Activated CD4-positive, alpha-beta memory T cell treated with anti-CD3 and anti-CD28 coated beads for 36 hours (primary cell): ENCODE measurements around the gene LRRK1. TPM values are rescaled to one million over a fixed set of nuclear protein-coding genes. Genes with fewer than 3 reads are reported as not detected.
A peak's percentile ranks its signal among the peaks of the same experiment; 100 is the strongest.

Experiments used
- CTCF ChIA-PET: fragments of 350-600 bp; sonication (Branson Sonifier 250); formaldehyde crosslinking; loops from one replicate; lab custom pipeline; 2021; ENCODE audit warnings: antibody characterized with exemption, inconsistent platforms; lab: Charles Lee
- POLR2A ChIA-PET: fragments of 350-600 bp; sonication (Branson Sonifier 250); formaldehyde crosslinking; loops from one replicate; lab custom pipeline; 2021; ENCODE audit warnings: antibody characterized with exemption; lab: Charles Lee
- DNase-seq: peaks from one replicate; pipeline ENCODE4 v3.0.0-alpha.2; 2020
- H3K27ac Mint-ChIP-seq: one replicate; pipeline ENCODE4 v1.8.0; 2021; ENCODE audit warnings: mixed read lengths
- H3K27me3 Mint-ChIP-seq: one replicate; pipeline ENCODE4 v1.8.0; 2021; ENCODE audit warnings: mixed read lengths
- H3K36me3 Mint-ChIP-seq: one replicate; pipeline ENCODE4 v1.8.0; 2021; ENCODE audit warnings: mixed read lengths
- H3K4me1 Mint-ChIP-seq: one replicate; pipeline ENCODE4 v1.8.0; 2021; ENCODE audit warnings: low read depth, mixed read lengths
- H3K4me3 Mint-ChIP-seq: one replicate; pipeline ENCODE4 v1.8.0; 2021; ENCODE audit warnings: mild to moderate bottlenecking, mixed read lengths
- H3K9me3 Mint-ChIP-seq: one replicate; pipeline ENCODE4 v1.8.0; 2021; ENCODE audit warnings: mixed read lengths
- intact Hi-C: fragments of 100-400 bp; cut with micrococcal nuclease; formaldehyde crosslinking; loops from one replicate; pipeline ENCODE4 v1.15.1; 2023
- total RNA-seq, 2 experiments: library from RNA; stranded (reverse); gene quantifications; one replicate each; pipeline ENCODE4 v1.2.3, GENCODE V29; 2021

LRRK1 gene
- total RNA-seq, 2 experiments from 2014 or later = 0.41 to 0.71 TPM

DNA sequence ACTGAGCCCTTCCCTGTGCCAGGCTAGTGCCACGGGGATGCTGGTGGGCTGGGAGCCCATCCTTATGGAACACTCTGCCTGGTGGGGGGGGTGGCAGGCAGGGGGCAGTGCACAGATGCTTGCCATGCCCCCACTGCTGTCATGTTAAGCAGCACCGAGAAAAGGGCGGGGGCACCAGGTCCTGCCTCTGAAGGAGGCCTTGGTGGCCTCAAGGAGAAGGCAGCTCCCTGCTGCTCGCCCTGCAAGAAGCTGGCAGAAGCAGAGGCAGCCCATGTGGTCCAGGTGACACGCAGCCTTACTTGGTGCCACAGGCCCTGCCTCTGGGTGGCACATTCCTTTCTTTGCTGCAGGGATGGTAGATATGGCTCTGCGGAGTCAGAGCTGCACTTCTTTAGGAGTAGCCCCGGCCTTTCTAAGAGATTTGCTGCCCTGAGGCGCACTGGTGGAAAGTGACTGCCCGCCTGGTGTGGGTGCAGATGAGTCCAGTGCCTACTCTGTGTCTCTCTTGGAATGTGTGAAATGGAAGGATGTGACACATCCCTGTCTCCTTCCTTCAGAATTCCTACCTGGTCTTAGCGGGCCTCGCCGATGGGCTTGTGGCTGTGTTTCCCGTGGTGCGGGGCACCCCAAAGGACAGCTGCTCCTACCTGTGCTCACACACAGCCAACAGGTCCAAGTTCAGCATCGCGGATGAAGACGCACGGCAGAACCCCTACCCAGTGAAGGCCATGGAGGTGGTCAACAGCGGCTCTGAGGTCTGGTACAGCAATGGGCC is 145.8 kb downstream of the LRRK1 start:
- intact Hi-C loops = no loop called here
- Mint-ChIP-seq H3K4me3 (no peak overlapping the region), H3K27ac (no peak overlapping the region), H3K27me3 (no peaks in the 10 kb centered on the region), H3K4me1 (no peaks in the 10 kb centered on the region), H3K36me3 (no peaks in the 10 kb centered on the region), H3K9me3 (no peaks in the 10 kb centered on the region)
- DNase-seq = no peak
- ChIA-PET POLR2A (no interaction called here), CTCF (interaction anchor here (0.5 kb wide), 1 partner anchor 60 kb away, joined by 3 read pairs; no protein-coding TSS in a partner anchor)

DNA sequence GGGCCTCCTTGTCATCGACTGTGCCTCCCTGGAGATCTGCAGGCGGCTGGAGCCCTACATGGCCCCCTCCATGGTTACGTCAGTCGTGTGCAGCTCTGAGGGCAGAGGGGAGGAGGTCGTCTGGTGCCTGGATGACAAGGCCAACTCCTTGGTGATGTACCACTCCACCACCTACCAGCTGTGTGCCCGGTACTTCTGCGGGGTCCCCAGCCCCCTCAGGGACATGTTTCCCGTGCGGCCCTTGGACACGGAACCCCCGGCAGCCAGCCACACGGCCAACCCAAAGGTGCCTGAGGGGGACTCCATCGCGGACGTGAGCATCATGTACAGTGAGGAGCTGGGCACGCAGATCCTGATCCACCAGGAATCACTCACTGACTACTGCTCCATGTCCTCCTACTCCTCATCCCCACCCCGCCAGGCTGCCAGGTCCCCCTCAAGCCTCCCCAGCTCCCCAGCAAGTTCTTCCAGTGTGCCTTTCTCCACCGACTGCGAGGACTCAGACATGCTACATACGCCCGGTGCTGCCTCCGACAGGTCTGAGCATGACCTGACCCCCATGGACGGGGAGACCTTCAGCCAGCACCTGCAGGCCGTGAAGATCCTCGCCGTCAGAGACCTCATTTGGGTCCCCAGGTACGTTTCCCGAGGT is 146.5 kb downstream of the LRRK1 start:
- Mint-ChIP-seq H3K4me1 (peaks cover 5% of the 10 kb centered on the region), H3K9me3 (no peaks in the 10 kb centered on the region), H3K27me3 (peaks cover under 1% of the 10 kb centered on the region), H3K36me3 (no peaks in the 10 kb centered on the region), H3K4me3 (no peak overlapping the region), H3K27ac (no peak overlapping the region)
- CTCF ChIA-PET = no interaction called here
- no peak for DNase-seq
- POLR2A ChIA-PET = no interaction called here
- intact Hi-C loops = no loop called here

DNA sequence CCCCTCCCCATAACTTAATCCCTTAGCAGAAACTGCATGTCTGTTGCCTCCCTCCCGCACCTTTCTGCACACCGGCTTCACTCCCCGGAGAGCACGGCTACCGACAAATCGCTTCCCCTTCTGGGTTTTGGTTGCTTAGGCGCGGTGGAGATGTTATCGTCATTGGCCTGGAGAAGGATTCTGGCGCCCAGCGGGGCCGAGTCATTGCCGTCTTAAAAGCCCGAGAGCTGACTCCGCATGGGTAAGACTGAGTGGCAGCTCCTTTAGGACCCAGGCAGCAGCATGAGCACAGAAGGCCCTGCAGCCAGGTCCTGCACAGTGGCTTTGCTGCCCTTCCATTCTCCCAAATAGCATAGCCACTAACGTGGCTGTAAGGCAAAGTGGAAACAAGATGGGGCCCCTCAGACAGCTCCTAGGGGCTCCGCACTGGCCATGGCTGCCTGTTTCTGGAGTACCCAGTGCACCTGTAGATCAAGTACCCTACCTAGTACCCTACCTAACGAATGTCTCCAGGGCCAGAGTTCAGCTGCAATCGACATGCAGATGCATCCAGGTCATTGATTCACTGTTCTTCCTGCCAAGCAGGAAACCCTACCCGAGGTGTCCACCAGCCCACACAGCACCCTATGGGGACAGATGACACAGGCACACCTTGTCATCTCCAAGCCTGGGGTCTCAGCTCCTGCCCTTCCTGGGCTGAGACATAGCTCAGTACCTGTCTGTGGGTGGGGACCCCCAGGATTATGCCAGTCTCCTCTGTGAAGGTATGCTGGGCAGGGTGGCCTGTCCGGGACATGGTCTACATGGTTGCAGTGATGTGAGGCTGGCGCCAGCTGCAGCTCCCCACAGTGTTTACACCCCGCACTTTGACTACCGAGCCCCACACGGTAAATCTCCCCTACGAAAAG is 147.6 kb downstream of the LRRK1 start:
- Mint-ChIP-seq H3K27ac (no peak overlapping the region), H3K27me3 (peaks cover 1% of the 10 kb centered on the region), H3K36me3 (no peaks in the 10 kb centered on the region), H3K4me1 (peaks cover 11% of the 10 kb centered on the region), H3K4me3 (no peak overlapping the region), H3K9me3 (no peaks in the 10 kb centered on the region)
- intact Hi-C loops = no loop called here
- ChIA-PET CTCF (interaction anchor here (0.5 to 1.3 kb wide), 4 partner anchors 51 to 191 kb away, joined by 3 to 4 read pairs (median 4); no protein-coding TSS in a partner anchor), POLR2A (no interaction called here)
- no peak for DNase-seq

DNA sequence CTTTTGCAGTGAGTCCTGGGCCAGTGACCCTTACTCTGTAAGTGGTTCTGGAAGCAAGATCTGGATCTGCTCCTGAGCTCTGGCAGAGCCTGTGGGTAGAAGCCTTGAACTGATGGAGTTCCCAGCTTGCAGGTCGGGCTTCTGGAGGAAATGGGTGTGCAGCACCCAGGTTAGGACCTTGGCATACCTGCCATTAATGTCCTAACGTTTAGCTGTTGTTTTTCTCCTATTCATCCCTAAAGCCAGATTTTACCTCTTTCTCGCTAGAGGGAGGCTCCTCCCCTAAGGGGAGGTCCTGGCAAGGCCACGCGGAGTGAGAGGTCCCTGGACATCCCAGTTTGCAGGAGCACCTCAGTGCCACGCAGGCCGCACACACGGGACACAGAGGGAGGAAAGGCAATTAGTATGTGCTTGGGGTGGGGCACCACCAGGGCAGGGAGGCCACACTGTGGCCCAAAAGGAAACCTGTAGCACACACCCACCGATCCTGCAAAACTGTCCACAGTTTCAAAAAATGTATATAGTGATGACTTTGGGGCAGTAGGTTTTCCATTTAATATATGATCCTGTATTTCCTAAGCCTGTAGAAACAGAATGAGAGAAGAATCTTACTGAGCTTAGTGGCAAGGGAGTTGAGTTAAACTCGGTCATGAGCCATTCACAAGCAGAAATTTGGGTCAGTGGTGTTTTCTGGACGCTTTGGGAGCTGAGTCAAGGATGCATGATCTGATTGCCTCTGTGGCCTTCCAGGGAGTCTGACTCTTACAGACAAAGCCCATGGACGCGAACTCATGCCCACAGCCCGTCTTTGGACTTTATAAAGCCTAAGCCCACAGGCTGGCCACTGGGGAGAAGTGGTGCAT is 148.7 kb downstream of the LRRK1 start:
- no peaks in the 10 kb centered on the region for H3K36me3 Mint-ChIP-seq
- intact Hi-C loops = no loop called here
- ChIA-PET CTCF (interaction anchor here (1.0 kb wide), 2 partner anchors 59 to 61 kb away, joined by 3 to 4 read pairs; no protein-coding TSS in a partner anchor), POLR2A (no interaction called here)
- peaks cover 1% of the 10 kb centered on the region for H3K27me3 Mint-ChIP-seq
- DNase-seq = no peak
- H3K9me3 Mint-ChIP-seq = no peaks in the 10 kb centered on the region
- peaks cover 11% of the 10 kb centered on the region for H3K4me1 Mint-ChIP-seq
- H3K27ac Mint-ChIP-seq = no peak overlapping the region
- no peak overlapping the region for H3K4me3 Mint-ChIP-seq

DNA sequence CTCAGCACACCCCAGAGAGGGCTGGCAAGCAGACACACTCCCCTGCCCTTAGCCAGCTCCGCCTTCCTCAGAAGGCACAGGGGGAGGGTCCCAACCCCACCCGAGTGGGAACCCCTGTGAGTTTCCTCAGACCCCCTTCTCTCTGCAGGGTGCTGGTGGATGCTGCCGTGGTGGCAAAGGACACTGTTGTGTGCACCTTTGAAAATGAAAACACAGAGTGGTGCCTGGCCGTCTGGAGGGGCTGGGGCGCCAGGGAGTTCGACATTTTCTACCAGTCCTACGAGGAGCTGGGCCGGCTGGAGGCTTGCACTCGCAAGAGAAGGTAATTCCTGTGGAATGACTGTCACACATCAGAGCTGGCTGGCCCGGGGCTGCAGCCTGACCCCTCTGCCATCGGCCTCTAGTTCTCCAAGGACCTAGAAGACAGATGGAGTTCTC is 149.4 kb downstream of the LRRK1 start:
- ChIA-PET CTCF (interaction anchor here (1.0 kb wide), 1 partner anchor 53 kb away, joined by 3 read pairs; no protein-coding TSS in a partner anchor), POLR2A (no interaction called here)
- Mint-ChIP-seq H3K27me3 (peaks cover 1% of the 10 kb centered on the region), H3K36me3 (no peaks in the 10 kb centered on the region), H3K27ac (no peak overlapping the region), H3K9me3 (no peaks in the 10 kb centered on the region), H3K4me3 (no peak overlapping the region), H3K4me1 (peaks cover 11% of the 10 kb centered on the region)
- no peak for DNase-seq
- intact Hi-C loops = no loop called here

DNA sequence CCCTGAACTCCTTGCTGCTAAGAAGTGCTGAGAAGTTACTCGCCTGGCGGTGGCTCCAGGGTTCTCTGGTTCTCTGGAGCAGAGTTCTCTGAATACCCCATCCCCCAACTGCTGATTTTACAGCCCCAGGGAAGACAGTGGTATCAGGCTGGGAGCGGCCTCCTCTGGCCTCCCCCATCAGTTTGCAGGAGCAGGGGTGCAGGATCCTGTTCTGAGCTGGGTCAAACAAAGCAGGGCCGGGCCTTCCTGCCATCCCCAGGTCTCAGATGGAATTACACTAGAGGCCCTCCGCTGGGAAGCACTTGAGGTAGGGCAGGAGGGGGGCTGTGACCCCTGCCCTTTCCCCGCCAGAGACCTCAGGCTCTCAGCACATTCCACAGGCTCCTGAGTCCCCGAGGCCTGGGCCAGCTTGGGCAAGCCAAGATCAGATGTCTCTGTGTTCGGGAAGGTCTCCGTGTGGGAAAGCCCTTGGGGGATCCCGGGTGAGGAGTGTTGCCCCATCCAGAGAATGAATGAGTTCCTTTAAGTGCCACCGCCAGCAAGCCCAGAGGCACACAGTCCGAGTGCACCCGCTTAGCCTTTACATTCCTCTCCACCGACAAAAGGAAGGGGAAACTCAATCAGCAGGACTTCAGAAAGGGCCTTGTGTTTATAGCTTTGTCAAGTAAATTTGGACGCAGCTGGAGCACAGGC is 149.9 kb downstream of the LRRK1 start:
- POLR2A ChIA-PET = no interaction called here

DNA sequence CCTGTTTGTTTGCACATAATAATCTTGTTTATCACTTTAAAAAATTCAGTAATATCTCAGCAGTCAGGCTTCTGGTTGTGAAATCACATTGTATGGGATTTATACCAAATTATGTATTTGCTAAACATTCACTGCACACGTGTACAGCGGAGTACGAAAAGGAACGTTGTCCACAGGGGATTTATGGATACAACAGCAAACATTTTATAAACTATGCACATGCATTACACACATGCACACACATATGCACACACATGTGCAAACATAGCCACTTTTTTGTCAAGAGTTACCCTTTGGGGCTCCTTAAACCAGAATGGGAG is 150.5 kb downstream of the LRRK1 start:
- intact Hi-C loops = no loop called here
- no peaks in the 10 kb centered on the region for H3K36me3 Mint-ChIP-seq
- peaks cover 1% of the 10 kb centered on the region for H3K27me3 Mint-ChIP-seq
- peaks cover 11% of the 10 kb centered on the region for H3K4me1 Mint-ChIP-seq
- no peaks in the 10 kb centered on the region for H3K9me3 Mint-ChIP-seq
- CTCF ChIA-PET = interaction anchor here (1.0 to 1.3 kb wide), 3 partner anchors 20 to 54 kb away, joined by 3 to 4 read pairs (median 3); no protein-coding TSS in a partner anchor
- DNase-seq = no peak
- no peak overlapping the region for H3K4me3 Mint-ChIP-seq
- POLR2A ChIA-PET = no interaction called here
- no peak overlapping the region for H3K27ac Mint-ChIP-seq

More for the DNA sequence above, 149.9 kb downstream of the LRRK1 start:
- Mint-ChIP-seq H3K27ac (no peak overlapping the region), H3K4me3 (no peak overlapping the region), H3K36me3 (no peaks in the 10 kb centered on the region), H3K4me1 (peaks cover 11% of the 10 kb centered on the region), H3K27me3 (peaks cover 1% of the 10 kb centered on the region), H3K9me3 (no peaks in the 10 kb centered on the region)
- CTCF ChIA-PET = interaction anchor here (1.0 kb wide), 2 partner anchors 52 to 54 kb away, joined by 3 read pairs; no protein-coding TSS in a partner anchor
- intact Hi-C loops = no loop called here
- DNase-seq = no peak

DNA sequence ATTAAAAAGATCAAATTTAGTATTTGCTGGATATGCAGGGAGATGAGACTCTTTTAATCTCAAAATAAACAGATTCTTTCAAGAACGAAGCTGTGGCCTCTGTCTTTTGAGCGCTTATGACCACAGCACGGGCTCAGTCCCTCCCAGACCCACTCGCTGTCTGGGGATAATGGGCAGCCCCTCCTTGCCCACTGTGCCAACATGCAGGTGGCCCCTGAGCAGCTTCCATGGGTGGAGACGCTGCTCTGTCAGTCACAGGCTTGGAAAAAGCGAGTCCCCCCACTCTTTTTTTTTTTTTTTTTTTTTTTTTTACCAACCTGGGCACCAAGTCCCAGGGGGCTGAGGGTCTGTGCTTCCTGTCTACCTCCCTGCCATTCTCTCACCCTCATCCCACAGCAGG is 150.9 kb downstream of the LRRK1 start:
- Mint-ChIP-seq H3K9me3 (no peaks in the 10 kb centered on the region), H3K4me1 (peaks cover 11% of the 10 kb centered on the region), H3K4me3 (no peak overlapping the region), H3K27ac (peak overlapping the region; percentile 2), H3K27me3 (peaks cover 1% of the 10 kb centered on the region), H3K36me3 (no peaks in the 10 kb centered on the region)
- ChIA-PET CTCF (interaction anchor here (1.0 to 1.5 kb wide), 3 partner anchors 20 to 61 kb away, joined by 3 to 5 read pairs (median 4); no protein-coding TSS in a partner anchor), POLR2A (no interaction called here)
- DNase-seq = no peak
- intact Hi-C loops = loop anchor here (10.0 kb wide), 1 partner anchor 625 kb away; no protein-coding TSS in a partner anchor

DNA sequence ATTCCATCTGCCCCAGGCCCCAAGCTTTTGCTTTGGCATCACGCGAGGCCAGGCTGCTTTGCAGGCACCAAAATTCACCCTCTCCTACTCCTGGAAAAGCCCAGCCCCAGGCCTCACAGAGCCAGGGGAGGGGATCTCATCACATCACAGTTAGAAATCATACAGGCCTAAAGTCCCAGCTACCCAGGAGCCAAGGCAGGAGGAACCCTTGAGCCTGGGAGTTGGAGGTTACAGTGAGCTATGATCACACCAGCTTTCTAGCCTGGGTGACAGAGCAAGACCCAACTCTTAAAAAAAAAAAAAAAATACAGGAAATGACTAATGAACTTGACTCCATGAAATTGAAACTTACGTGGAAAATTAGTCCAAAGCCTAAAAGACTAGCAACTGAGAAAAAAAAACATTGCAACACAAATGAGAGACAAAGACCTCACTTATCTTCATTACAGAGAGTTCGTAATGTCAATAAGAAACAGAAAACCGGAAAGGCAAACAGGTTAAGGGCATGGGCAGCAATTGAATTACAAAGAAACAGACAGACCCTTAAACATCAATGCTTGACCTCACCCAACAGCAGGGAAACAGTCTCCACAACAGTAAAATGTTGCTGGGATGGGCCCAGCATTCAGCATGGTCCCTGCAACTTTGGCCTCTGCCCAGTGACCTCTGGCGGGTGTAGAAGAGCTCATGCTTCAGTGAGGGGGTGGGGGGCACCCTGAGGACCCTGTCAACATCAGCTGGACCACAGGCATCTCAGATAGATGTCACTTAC is 151.5 kb downstream of the LRRK1 start:
- ChIA-PET POLR2A (no interaction called here), CTCF (interaction anchor here (0.6 to 1.5 kb wide), 3 partner anchors 19 to 955 kb away, joined by 3 to 5 read pairs (median 4); no protein-coding TSS in a partner anchor)
- no peaks in the 10 kb centered on the region for H3K36me3 Mint-ChIP-seq
- no peak for DNase-seq
- H3K27me3 Mint-ChIP-seq = peaks cover 1% of the 10 kb centered on the region
- peak overlapping the region; percentile 66 for H3K27ac Mint-ChIP-seq
- no peak overlapping the region for H3K4me3 Mint-ChIP-seq
- intact Hi-C loops = loop anchor here (10.0 kb wide), 1 partner anchor 626 kb away; no protein-coding TSS in a partner anchor
- no peaks in the 10 kb centered on the region for H3K9me3 Mint-ChIP-seq
- peaks cover 11% of the 10 kb centered on the region for H3K4me1 Mint-ChIP-seq

DNA sequence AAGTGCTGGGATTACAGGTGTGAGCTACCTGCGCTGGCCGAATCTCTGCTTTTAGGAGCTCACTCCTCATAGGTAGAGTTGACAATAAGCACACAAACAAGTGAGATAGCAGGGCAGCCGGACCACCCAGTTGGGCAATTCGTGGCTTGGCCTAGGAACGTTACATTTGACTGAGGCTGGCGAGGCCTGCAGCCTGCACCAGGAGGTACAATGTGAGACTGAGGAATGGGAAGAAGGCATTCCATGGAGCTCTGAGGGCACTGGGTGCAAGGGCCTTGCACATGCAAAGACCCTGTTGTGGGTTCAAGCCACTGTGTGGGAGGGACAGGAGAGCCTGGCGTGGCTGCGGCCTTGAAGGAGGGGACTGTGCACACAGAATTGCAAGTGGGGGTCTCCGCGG is 152.5 kb downstream of the LRRK1 start:
- Mint-ChIP-seq H3K4me1 (peaks cover 11% of the 10 kb centered on the region), H3K9me3 (no peaks in the 10 kb centered on the region), H3K27me3 (peaks cover 1% of the 10 kb centered on the region), H3K36me3 (no peaks in the 10 kb centered on the region), H3K4me3 (no peak overlapping the region), H3K27ac (no peak overlapping the region)
- ChIA-PET POLR2A (no interaction called here), CTCF (interaction anchor here (0.6 to 1.5 kb wide), 2 partner anchors 63 to 956 kb away, joined by 3 to 5 read pairs; no protein-coding TSS in a partner anchor)
- DNase-seq = no peak
- intact Hi-C loops = loop anchor here (10.0 kb wide), 1 partner anchor 627 kb away; no protein-coding TSS in a partner anchor
